Motor neuron (in vitro differentiated cells): ENCODE results near the gene SYT7. TPM values are rescaled to one million over a fixed set of nuclear protein-coding genes. Genes with fewer than 3 reads are reported as not detected.

Experiments used
- ATAC-seq, 8 experiments: fragments of 200-7000 bp; cut with Tn5 transposase; replicated peaks in 6 of 8; 2 replicates each; pipeline ENCODE4 v1.8.0; 2021; ENCODE audit warnings: mild to moderate bottlenecking in 8 of 8, moderate library complexity in 8 of 8
- H3K27ac ChIP-seq, 2 donors: fragments of 250-450 bp; sonication (Bioruptor Pico); 2 replicates each; pipeline ENCODE4 v1.9.0; 2021; ENCODE audit warnings: antibody characterized with exemption in 2 of 2, mild to moderate bottlenecking in 2 of 2, moderate library complexity in 1 of 2
- H3K4me1 ChIP-seq, 2 donors: fragments of 250-450 bp; sonication (Bioruptor Pico); replicated peaks in 1 of 2; 2 replicates each; pipeline ENCODE4 v1.6.1; 2021; ENCODE audit warnings: antibody characterized with exemption in 2 of 2, mild to moderate bottlenecking in 2 of 2, moderate library complexity in 1 of 2
- H3K4me3 ChIP-seq, 5 donors: fragments of 250-450 bp; sonication (Bioruptor Pico); 2 replicates each; pipeline ENCODE4 v1.9.0; 2021; ENCODE audit warnings: antibody characterized with exemption in 5 of 5, mild to moderate bottlenecking in 5 of 5, moderate library complexity in 4 of 5
- WGBS, 10 experiments: fragments of 450-650 bp; shearing (Covaris generic); methylation state at CpG; one replicate each; pipeline ENCODE4 v1.0.0; 2022; 5-methylcytosine and 5-hydroxymethylcytosine counted together
- in situ Hi-C, 9 experiments: fragments of 400-800 bp; cut with MboI; loops; one replicate each; pipeline ENCODE4 v1.15.0; 2021; ENCODE audit warnings: low sequenced_read_pairs in 9 of 9, low pct_unique_long_range_greater_than_20kb in 2 of 9; ENCODE audit not compliant: unreplicated experiment in 9 of 9
- total RNA-seq, 8 experiments: library from RNA; unstranded; fragments of 300-600 nt; gene quantifications; 2 replicates each; pipeline versions ENCODE4 v1.2.3 to v1.2.4, GENCODE V29; 2022

SYT7 gene
- total RNA-seq, 8 experiments from 2014 or later: 0.27 to 13.6 (median 9.7) TPM

DNA sequence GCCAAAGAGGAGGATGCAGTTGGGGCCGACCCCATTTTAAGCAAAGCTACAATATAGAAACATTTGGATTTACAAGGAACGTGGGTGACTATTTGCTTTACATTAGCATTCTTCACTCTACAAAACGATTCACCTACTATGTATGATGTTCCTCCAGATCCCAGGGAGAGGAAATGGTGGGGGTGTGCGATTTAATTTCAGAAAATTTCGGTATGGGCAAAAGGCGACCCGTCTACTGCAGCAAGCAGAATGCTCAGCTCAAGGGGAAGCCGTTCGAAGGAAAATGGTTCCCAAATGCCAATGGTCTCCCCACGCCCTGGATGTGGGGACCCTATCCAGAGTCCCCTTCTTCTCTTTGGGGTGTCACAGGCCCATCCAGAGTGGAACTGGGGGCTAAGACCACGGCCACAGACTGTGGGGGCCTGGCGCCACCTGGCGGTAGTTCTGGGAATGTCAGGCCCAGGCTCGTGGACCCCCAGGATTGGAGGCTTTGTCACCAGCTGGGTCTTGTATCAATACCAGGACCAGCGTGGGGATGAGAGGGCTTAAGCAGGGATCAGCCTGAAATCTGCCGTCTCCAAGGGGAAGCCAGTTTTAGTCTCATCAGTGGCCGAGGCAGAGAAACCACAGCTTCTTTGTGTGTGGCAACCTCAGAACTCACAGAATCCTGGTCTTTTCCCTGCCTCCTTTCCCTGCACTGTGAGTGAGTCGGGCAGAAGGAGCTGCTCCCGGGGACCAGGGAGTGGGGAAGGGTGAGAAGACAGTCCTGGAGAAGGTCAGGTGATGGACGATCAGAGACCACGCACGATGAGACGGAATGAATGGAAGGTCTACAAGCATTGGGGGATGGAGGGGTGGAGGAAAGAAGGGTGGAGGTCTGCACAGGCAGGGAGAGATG lies 64.0 kb downstream of the SYT7 start:
- in situ Hi-C loops: no loop called here
- Histone ChIP-seq H3K27ac (no peak overlapping the region), H3K4me3 (no peak overlapping the region), H3K4me1 (peaks cover 12 to 27% of the 10 kb centered on the region in 2 donors)
- ATAC-seq: peak; percentile 32 to 90 (median 72)
- WGBS, 10 experiments: 13 to 51% (median 29%) methylated on average over 2 to 10 of the region's 23 CpGs; no CpG with 5 or more reads in 2 of the 10 experiments

DNA sequence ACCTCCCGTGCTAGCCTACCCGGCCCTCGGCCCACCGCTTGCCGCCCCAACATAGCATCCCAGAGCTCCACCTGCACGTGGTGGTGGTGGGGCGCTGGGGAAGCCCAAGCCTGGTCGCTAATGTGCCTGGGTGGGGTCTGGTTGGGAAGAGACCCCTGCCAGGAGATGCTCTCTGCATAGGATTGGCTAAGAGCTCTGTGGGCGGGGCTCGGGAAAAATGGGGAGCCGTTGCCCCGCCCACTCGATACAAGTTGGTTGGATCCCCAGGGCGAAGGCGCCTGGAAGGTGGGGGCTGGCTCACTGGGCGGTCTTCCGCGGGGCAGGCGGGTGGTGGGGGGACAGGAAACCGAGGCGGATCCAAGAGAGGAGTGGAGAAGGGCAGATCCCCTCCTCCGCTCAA lies 64.7 kb downstream of the SYT7 start:
- 90% methylated on average over 2 of the region's 22 CpGs; no CpG with 5 or more reads in 9 of the 10 experiments for WGBS, 10 experiments
- no peak for ATAC-seq
- H3K4me3 ChIP-seq: no peak overlapping the region
- in situ Hi-C loops: no loop called here
- peaks cover 15 to 33% of the 10 kb centered on the region in 2 donors for H3K4me1 ChIP-seq
- H3K27ac ChIP-seq: no peak overlapping the region

DNA sequence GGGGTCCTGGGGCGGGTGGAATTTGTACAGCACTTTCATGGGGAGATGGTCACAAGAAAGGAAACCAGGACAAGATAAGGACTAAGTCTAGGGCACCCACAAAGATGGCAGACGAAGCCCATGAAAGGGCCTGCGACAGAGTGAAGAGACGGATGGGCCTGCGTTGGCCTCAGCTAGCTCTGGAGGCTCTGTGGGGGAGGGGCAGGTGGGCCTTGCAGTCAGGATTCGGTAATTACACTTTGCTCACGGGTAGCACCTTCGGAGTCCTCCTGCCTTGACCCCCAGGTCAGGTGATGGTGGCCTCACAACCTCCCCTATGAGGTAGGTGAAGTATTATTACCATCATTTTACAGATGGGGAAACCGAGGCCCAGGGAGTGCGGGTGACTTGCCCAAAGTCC lies 65.2 kb downstream of the SYT7 start:
- ATAC-seq: no peak
- Histone ChIP-seq H3K4me1 (peaks cover 20 to 38% of the 10 kb centered on the region in 2 donors), H3K4me3 (no peak overlapping the region), H3K27ac (no peak overlapping the region)
- in situ Hi-C loops: no loop called here
- WGBS, 10 experiments: 40 to 80% (median 42%) methylated on average over 1 to 2 of the region's 10 CpGs; no CpG with 5 or more reads in 5 of the 10 experiments

DNA sequence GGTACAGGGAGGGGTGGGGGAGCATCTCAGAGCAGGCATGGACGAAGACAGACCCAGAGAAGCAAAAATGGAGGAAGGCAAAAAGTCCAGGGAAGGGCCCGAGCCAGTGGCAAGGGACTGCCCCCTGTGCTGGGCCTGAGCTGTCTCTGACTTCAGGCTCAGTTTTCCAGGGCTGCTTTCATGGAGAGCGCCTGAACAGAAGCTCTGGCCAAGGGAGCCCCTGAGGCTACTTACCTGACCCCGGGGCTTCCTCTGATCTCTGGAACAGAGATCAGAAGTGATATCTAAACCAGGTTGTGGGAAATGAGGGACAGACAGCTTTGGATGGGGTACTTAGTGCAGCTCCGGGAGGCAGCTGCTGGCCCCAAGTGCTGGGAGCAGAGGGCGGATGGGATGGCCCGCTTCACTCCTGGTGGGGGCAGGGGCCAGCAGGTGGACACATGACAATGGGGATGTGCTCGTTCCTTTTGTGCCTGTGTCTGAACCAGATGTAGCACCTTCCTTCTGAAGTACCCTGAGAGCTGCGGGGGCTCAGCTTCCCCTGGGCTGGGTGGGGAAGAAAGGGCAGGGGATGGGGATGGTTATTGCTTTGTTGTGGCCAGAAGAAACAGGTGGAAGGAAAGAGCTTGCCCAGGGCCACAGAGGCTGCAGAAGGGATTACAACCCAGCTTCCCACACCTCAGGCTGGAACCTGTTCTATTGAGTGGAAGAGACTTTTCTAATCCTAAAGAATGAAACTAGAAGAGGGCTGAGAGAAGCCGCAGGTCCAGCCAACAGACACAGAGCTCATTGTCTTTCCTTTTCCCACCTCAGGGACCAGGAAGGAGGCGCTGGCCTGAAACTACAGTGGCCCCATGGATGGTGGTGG lies 66.6 kb downstream of the SYT7 start:
- Histone ChIP-seq H3K27ac (no peak overlapping the region), H3K4me3 (no peak overlapping the region), H3K4me1 (peaks cover 33 to 51% of the 10 kb centered on the region in 2 donors)
- no peak for ATAC-seq
- WGBS, 10 experiments: 58 to 83% (median 68%) methylated on average over 2 to 5 of the region's 11 CpGs; no CpG with 5 or more reads in 6 of the 10 experiments
- in situ Hi-C loops: no loop called here

DNA sequence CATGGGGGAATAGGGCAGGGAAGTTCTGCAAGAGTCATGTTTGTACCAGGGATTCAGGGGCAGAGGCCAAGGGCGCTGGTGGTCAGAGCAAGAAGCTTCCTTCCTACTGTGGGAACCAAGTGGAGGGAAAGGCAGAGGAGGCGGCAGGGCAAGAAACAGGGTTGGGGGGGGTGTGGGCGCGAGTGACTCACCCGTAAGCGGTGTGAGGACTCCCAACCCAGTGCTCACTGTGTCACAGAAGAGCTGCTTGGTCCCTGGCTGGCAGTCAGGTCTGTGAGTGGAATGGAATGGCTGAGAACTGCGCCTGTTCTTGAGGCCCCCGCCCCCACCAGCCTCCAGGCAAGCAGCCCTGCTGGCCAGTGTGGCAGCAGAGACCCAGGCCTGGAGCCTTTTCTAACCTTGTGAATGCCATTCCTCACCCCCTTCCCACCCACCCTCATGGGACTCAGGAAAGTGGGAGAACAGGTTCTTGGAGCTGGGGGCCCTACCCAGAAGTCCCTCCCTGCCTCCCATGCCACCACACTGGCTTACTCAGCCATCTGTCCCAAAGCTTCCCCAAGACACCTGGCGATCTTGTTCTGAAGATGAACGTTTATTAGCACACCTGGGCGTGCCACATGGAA lies 67.6 kb downstream of the SYT7 start:
- 33 to 100% (median 65%) methylated on average over 2 to 4 of the region's 11 CpGs; no CpG with 5 or more reads in 6 of the 10 experiments for WGBS, 10 experiments
- Histone ChIP-seq H3K4me1 (peaks cover 33 to 51% of the 10 kb centered on the region in 2 donors), H3K27ac (no peak overlapping the region), H3K4me3 (no peak overlapping the region)
- in situ Hi-C loops: no loop called here
- ATAC-seq: no peak

DNA sequence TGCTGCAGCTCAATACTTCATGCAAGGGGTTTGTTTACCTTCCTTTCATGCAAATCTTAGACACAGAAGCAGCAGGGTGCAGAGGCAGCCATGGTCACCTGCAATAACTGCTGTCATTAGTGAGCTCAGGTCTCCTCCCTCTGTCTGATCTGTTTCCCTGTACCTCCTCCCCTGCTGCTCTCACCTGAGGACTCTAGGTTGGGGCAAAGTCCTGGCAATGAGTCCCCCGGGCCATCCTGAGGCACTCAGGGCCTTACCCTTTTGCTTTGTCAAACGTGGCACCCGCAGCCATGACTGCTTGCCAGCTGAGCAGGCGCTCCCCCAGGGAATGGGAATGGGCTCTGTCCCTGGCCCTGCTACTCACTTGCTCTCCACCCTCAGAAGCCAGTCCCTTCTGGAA lies 68.4 kb downstream of the SYT7 start:
- in situ Hi-C loops: no loop called here
- no peak overlapping the region for H3K27ac ChIP-seq
- H3K4me3 ChIP-seq: no peak overlapping the region
- 53 to 87% (median 83%) methylated on average over 1 to 3 of the region's 4 CpGs; no CpG with 5 or more reads in 7 of the 10 experiments for WGBS, 10 experiments
- peaks cover 26 to 51% of the 10 kb centered on the region in 2 donors for H3K4me1 ChIP-seq
- no peak for ATAC-seq

DNA sequence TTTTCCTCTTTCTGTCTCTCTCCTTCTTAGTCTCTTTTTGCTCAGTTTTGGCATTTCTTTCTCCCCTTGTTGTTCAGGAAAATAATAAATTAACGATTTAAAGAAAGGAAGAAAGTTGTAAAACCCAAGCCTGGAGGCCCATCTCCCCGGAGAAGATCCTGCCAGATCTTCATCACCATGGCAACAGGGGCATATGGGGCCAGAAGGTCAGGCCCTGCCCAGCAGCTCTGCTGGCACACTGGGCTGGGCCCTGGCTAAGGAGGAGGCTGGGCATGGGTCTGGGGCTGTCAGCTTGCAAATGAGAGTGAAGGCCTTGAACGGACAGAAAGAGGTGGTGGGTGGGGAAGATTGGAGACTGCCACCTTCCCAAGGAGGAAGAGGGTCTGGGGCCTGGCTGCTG lies 69.5 kb downstream of the SYT7 start:
- ATAC-seq: no peak
- peaks cover 21 to 42% of the 10 kb centered on the region in 2 donors for H3K4me1 ChIP-seq
- H3K4me3 ChIP-seq: no peak overlapping the region
- H3K27ac ChIP-seq: no peak overlapping the region
- in situ Hi-C loops: no loop called here
- 0 to 30% (median 0%) methylated on average over 1 to 3 of the region's 3 CpGs; no CpG with 5 or more reads in 3 of the 10 experiments for WGBS, 10 experiments

DNA sequence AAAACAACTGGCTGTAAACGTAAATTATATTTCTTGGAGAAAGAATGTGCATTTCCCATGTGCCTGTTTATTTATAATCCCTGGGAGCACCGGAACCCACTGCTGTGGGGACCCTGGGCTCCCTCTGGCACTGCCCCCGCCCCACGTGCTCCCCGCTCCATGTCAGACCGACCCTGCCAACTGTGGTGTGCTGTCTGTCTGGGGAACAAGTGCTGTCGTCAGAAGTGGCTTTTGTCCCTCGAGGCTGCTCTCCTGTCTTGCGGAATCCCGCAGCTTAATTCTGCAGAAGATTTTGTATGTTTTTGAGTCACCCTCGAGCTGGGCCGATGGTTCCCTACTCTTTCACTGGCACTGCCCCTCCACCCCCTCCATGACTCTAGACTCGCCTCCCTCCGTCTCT lies 69.9 kb downstream of the SYT7 start:
- no peak overlapping the region for H3K4me3 ChIP-seq
- in situ Hi-C loops: no loop called here
- WGBS, 10 experiments: 29 to 67% (median 52%) methylated on average over 1 to 4 of the region's 14 CpGs; no CpG with 5 or more reads in 2 of the 10 experiments
- H3K27ac ChIP-seq: no peak overlapping the region
- ATAC-seq: no peak
- peaks cover 22 to 40% of the 10 kb centered on the region in 2 donors for H3K4me1 ChIP-seq

DNA sequence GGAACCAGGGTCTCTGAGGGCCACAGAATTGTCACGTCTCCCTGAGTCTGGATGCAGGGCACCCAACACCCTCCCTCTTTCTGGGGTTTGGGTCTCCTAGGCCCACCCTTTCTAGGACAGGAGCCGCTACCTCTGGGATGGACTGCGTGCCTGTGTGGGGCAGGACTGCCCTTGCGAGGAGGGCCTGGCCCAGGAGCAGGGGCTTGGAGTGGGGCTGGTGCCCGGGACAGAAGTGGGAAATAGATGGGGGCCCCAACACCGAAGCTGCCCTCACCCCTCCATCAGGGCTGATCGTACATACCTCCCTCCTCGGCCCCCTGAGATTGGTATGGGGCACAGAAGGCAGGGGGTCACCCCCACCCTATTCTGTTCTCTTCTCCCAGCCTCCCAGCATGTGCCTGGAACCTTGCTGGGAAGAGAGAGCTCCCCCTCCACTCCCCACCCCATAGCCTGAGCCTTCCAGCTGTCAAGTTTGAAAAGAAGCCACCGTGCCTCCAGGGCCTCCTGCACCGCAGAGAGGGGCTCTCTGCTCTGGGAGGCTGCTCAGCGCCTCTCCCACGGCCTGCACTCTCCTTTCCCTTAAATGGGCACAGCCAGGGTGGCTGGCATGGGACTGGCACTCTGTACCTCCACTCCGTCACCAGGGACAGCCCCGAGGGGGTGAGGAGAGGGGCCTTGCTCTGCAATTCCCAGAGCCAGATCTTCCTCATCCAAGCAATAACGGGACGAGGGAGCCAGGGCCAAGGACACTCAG lies 70.5 kb downstream of the SYT7 start:
- peaks cover 28 to 46% of the 10 kb centered on the region in 2 donors for H3K4me1 ChIP-seq
- no peak for ATAC-seq
- in situ Hi-C loops: no loop called here
- no peak overlapping the region for H3K27ac ChIP-seq
- 20 to 86% (median 77%) methylated on average over 2 to 11 of the region's 16 CpGs; no CpG with 5 or more reads in 5 of the 10 experiments for WGBS, 10 experiments
- H3K4me3 ChIP-seq: peak overlapping the region in 1 of 5 donors; percentile 40

DNA sequence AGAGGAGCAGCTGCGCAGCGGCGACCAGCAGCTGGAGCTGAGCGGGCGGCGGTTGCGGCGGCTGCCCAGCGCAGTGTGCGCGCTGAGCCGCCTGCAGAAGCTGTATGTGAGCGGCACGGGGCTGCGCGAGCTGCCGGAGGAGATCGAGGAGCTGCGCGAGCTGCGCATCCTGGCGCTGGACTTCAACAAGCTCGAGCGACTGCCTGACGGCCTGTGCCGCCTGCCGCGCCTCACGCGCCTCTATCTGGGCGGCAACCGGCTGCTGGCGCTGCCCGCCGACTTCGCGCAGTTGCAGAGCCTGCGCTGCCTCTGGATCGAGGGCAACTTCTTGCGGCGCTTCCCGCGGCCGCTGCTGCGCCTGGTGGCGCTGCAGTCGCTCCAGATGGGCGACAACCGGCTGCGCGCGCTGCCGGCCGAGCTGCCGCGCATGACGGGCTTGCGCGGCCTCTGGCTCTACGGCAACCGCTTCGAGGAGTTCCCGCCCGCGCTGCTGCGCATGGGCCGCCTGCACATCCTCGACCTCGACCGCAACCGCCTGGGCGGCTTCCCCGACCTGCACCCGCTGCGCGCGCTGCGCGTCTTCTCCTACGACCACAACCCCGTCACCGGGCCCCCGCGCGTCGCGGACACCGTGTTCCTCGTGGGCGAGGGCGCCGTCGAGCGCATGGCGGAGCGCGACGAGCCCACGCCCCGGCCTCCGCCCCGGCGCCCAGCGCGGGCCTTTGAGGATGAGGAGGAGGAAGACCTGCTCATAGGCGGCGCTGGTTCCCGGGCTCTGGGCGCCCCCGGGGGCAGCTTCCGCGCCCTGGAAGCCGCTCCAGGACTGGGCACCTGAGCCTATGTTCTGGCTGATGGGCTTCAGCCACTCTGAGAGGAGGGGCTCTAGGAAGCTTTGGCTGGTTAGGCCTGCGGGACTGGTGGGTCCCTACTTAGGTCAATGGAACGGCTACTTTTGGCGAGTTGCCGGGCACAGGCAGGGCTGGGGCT lies 71.5 kb downstream of the SYT7 start:
- ATAC-seq: peak; percentile 62 to 90 (median 74)
- peak overlapping the region; percentile 67 to 72 for H3K27ac ChIP-seq
- peaks cover 31 to 45% of the 10 kb centered on the region in 2 donors for H3K4me1 ChIP-seq
- WGBS, 10 experiments: 0 to 51% (median 3%) methylated on average over 3 to 12 of the region's 117 CpGs; no CpG with 5 or more reads in 5 of the 10 experiments
- in situ Hi-C loops: no loop called here
- H3K4me3 ChIP-seq: peak overlapping the region; percentile 24 to 40 (median 33)
